ENCODE measurements around the gene PHF10.
"Not testable (repeated sequence)": the region's sequence is repeated elsewhere in the genome, so short reads cannot be mapped to it uniquely, and the experiment has no call there.

Gene PHF10

DNA sequence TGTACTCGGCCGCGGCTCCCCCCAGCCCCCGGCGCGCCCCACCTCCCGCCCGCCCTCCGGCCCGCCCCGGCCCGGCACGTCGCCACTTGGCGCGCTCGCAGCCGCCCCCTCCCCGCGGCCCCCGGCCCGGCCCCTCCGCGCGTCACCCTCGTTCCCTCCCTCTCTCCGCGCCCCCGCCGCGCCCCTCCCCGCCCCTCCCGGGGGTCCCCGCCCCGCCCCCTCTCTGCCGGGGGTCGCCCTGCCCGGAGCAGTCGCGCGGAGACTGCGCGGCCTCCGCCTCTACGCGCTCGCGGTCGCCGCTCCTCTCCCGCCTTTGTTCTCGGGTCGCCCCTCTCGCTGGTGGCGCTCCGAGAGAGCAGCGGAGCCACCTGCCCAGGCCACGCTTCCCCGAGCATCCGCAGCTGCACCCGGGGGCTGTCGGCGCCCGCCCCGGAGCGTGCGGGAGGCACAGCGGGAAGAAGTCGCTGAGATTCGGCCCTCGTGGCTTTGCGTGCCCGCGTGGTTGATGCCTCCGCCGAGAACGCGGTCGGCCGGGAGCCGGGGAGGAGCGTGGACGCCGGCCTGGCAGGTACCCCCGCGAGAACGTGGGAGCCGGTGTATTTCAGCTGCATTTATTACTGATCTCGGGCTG is at the start of gene PHF10:
PHF10 (minus strand) TSS at position 7 of the 631 bp plus-strand sequence. CDS start 569 bp downstream, outside the sequence.
- DNase-seq, result peak; percentile 92

DNA sequence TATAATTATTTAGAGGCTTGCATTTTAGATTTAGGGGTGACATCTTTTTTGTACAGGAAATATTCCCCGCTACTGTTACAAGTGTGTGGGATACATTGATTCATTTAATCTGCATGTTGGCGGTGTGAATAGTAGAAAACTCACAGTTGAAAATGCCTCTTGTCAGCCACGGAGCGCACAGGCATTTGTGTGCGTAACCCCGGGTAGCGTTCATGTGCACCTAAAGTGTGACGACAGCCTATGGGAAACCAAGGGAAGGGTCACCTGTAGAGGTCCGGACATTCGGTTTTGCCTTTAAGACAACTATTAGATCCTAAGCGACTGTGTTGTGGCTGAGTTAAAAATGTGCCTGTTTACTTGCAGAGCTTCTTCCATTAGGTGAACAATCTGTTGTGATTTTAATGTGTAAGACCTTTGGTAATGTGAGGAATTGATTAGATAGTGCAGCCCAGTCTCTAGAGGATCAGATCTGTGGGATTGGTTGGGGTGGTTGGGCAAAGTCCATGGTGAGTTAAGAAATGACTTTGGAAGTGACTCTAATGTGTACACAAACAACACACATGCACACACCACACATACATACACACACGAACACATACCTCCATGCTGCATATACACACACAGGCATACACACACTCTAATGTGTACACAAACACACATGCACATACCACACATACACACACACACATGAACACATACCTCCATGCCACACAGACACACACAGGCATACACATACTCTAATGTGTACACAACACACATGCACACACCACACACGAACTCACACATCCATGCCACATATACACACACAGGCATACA is 42.8 kb upstream of the PHF10 start:
- no peak for DNase-seq

DNA sequence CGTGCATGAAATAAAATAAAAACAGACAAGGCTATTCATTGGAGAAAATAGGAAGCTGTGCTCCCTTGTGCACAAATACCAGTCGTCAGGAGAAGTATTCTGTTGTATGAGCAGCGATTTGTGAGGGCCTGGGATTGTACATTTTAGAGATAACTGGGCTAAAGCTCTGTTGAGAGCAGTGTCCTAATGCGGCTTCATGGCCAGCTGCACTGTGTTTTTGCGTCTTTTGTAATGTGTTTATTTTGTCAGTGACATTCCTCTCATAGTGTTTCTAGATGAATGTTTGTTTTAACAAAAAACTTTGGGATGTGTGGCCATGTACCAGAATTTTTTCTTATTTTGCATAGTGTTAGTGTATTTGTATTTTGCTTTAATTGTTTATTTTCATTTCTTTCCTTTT is 41.9 kb upstream of the PHF10 start:
- no peak for DNase-seq

DNA sequence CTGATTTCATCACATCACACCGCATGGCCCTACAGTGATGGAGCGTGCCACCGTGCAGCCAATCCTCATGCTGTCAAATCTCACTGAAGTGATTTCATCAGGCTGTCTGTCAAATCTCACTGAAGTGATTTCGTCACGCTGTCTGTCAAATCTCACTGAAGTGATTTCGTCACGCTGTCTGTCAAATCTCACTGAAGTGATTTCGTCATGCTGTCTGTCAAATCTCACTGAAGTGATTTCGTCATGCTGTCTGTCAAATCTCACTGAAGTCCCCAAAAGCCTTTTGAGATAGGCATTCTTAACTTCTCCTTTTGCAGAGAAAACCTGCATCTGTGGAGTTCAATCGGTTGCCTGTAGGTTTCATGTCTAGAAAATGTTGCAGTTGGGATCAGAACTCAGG is 41.5 kb upstream of the PHF10 start:
- DNase-seq, result not testable (repeated sequence)

DNA sequence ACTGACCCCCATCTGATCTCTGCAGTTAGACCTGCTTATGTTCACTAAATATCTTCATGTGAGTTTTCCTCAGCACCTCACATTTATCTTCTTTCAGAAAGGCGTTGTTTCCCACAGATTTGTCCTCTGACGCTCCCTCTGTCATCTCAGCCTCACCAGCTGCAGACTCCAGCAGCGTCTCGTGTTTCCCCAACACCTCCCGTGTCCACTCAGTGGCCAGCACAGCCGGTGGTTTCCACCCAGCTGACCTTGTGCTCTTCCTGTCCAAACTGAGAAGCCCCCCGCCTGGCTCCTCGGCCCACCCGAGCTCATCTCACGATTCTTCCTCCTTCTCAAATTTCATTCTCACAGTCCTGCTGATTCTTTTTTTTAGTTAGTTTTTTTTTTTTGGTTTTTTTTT is 39.6 kb upstream of the PHF10 start:
- DNase-seq, result no peak

DNA sequence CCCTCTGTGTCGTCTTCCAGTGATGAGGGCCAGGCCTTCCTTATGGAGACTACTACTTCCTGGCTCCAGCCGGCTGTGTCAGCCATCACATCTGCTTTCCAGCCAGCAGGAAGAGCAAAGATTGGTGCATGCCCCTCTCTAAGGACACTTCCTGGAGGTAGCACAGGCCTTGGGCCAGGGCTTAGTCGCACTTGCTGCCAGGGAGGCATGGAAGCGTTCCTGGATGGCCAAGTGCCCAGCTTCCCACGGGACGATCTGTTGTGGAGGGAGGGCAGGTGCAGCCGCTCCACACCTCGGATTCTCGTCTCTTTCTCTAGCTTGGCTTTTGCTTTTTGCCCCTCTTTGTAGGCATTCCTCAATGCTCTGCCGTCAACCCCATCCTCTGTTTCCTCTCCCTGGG is 39.0 kb upstream of the PHF10 start:
- no peak for DNase-seq

DNA sequence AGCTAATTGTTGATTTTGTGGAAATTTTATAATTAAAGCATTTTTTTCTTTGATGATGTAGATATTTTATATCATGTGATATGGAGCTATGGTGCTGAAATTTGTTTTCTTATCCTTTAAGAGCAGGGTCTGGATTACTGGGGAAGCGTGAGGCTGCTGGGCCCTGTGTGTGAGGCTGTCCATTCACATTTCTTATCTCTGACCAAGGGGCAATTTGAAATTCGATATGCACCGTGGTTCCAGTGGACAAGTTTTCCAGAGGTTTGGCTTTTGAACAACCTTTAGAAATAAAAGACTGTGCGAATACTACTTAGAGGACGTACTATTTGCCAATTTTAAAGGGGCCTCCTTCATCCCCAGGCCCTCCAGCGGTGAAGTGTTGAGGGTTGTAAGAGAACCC is 30.9 kb upstream of the PHF10 start:
- no peak for DNase-seq

DNA sequence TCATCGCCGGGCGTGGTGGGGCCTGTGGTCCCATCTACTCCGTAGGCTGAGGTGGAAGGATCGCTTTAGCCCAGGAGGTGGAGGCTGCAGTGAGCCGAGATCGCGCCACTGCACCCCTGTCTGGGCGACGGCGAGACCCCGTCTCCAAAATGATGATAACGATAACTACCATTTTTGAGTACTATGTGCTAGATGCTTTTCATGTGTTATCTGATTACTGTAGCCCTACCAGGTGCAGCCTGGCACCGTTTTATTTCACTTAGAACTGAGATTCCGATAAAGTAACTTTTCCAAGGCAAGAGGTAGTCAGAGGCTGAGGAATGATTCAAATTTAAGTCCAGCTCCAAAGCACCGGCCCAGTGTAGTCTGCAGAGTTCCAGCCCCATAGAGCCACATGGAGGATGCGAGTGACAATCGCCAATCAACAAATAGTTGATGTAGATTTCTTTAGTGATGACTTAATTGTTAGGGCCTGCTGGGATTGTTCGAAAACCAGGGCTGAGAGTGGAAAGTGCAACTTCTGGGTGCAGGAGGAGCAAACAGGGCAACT is 27.8 kb upstream of the PHF10 start:
- no peak for DNase-seq

DNA sequence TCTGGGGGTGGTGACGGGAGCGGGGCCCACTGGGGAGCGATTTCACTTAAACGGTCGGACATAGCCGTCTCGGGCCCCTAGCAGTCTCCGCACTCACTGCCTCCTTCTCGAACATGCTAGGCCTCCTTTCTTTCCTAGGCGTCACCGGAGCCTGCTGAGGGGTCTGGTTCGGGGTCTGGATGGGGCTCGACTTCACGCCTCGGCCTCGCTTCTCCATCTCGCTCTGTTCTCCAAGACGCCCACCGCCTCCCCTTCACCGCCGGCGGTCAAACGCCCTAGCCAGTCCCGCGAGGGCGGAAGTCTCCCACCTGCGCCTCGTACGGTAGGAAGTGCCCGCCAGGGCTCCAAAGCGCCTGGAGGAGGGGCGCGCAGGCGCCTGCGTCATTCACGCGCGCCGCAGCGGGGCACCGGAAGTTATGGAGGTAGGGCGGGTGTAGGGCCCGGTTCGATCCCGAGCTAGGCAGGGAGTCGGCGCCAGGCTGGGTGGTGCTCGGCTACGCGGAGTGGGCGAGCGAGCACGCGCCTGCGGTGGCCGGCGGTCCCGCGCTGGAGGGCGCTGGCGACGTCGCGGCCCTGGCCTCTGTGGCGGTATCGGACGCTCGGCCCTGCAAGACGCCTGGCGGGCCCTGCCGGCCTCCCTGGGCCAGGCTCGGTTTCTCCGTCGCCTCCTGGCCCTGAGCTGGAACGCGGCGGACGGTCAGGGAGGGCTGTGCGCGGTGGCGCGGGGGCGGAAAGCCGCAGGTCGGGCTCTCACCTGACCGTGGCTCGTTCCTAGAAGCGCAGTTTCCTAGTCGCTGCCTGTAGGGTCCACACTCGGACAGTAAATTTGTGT is 27.2 kb upstream of the PHF10 start, which contains the start of the genes DYNLT2 and ERMARD:
DYNLT2 (minus strand) TSS at position 331 of the 832 bp plus-strand sequence; CDS start at position 217, 114 bp downstream.
ERMARD (plus strand) TSS at position 381 of the 832 bp plus-strand sequence; CDS start at position 417, 36 bp downstream.
- DNase-seq, result peak; percentile 97

DNA sequence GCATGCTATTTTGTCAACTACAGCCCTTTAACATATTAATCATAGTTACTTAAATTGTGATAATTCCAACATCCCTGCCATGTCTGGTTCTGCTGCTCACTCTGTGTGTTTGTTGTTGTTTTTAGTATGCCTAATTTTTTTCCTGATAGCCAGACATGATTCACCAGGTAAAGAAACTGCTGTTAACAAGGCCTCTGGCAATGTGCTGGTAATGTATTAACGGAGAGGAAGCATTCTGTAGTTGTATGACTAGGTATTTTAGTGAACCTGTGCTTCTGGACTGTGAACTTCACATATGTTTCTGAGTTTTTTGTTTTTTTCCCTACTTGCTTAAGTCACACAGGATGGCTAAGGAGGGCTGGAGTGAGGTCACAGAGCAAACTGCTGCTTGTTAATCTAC is 22.3 kb upstream of the PHF10 start:
- DNase-seq, result no peak

DNA sequence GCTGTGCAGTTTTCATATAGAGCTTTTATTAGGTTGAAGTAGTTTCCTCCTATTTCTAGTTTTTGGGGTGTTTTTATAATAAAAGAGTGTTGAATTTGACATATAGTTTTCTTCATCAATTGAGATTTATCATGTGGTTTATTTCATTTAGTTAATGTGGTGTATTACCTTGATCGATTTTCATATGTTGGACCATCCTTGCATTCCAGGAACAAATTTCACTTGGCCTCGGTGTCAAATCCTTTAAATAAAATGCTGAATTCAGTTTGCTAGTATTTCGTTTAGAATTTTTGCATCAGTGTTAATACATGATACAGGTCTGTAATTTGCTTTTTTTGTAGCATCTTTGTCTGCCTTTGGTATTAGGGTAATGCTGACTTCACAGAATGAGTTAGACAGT is 21.1 kb upstream of the PHF10 start:
- no peak for DNase-seq

DNA sequence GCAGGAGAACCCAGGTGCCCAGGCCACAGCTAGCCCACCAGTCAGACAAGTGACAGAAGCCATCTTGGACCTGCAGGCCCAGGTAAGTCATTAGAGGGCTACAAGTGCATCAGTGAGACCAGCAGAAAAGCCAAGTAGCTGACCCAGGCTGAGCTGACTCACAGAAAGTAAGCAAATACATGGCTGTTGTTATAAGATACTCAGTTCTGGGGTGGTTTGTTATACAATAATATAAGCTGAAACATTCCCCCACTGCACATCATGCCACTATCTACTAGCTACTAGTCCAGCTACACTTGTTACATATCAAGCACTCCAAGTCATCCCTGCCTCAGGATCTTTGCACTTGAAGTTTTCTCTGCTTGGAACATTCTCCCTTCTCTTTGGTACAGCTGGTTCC is 17.0 kb upstream of the PHF10 start:
- no peak for DNase-seq

DNA sequence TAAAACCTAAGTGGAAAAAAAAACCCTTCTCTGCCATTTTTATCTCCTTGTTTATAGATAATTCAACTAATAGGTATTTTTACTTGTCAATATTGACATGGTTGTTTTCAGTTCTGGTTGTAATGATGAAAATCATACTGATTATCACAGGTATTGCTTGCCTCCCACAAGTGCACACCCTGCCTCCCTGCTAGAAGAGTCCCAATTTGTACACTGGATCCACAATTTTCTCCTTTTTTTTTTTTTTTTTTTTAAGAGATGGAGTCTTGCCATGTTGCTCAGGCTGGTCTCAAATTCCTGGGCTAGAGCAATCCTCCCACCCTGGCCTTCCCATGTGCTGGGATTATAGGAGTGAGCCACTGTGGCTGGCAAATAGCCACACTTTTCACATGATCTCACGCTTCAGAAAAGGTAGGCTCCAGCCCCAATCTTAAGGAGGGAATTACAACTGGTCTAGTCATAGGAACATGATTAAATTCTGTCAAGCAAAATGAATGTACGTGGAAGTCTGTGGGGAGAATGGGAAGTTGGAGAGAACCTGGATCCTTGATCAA is 14.8 kb upstream of the PHF10 start:
- DNase-seq, result no peak

DNA sequence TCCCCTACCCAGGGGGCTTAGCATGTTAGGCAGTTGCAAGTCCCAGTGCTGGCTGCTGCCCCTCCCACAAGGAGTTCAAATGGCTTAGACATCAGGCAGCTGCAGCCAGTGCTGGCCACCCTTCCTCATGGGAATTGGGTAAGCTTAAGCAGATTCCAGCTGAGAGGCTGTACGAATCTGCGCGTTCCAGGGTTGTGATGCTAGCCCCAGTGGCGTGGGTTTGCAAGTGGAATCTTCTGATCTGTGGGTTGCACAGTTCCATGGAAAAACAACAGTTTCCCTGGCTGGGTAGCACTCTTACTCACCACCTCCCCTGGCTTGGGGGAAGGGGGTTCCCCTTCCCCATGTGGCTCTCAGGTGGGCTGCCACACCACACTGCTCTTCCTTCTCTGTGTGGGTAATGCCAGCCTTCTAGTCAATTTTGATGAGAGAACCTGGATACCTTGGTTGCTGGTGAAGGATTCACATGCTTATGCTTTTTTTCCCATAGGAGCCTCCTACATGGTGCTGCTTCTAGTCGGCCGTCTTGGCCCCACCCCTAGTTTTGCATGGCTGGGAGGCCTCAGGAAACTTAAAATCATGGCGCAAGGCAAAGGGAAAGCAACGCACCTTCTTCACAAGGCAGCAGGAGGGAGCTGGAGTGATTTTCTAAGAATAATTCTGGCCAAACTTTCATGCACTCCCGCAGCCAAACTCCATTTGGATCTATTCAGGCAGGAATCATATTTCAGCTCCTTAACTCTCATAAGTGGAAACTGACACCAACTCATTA is 14.1 kb upstream of the PHF10 start:
- no peak for DNase-seq

DNA sequence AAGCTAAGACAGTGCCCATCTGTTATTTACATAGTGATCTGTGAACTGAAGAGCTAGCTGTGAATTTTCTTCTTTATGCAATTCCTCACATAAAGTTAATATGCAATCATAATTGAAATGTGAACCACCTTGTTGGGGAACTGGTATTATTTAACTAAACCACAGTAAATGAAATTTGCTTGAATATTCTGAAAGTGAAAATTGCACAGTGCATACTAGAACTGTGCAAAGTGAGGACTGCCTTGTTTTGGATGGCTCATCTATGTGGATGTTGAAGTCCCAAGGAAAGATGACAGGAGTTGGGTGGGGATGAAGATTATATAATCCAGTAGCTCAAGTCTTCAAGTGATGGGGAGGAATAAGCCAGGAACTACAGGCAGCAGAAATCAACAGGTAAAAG is 5.7 kb upstream of the PHF10 start:
- DNase-seq, result no peak

DNA sequence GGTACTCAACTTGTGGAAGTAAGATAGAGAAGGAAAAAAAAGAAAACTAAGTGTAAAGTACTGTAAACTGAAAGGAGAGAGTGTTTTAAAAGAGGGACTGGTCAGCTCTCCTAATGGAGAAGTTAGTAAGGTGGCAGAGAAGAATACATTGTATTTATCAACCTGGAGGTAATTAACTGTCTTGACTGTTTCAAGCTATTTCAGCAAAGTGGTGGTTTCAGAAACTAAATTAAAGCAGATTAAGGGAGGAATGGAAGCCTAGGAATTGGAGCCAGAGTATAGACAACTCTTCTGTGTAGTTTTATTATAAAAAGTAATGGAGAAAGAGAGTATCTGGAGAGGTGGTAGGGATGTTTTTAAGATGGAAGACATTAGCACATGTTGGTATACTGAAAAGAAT is 2.7 kb upstream of the PHF10 start:
- DNase-seq, result no peak

DNA sequence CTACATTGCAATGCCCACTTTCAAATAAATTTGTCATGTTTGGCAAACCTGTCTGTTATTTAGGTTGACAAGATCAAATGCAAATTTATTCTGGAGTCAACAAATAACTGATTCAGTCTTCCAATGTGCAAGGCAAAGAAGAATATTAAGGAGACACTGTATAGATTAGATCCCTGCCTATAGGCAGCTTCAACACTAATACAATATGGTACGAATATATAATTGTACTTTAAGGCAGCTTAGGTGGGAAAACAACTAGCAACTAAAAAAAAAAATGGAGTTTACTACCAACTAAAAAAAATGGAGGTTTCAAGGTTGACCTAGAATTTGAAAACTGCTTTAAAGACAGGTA is 1.7 kb upstream of the PHF10 start:
- DNase-seq, result no peak

DNA sequence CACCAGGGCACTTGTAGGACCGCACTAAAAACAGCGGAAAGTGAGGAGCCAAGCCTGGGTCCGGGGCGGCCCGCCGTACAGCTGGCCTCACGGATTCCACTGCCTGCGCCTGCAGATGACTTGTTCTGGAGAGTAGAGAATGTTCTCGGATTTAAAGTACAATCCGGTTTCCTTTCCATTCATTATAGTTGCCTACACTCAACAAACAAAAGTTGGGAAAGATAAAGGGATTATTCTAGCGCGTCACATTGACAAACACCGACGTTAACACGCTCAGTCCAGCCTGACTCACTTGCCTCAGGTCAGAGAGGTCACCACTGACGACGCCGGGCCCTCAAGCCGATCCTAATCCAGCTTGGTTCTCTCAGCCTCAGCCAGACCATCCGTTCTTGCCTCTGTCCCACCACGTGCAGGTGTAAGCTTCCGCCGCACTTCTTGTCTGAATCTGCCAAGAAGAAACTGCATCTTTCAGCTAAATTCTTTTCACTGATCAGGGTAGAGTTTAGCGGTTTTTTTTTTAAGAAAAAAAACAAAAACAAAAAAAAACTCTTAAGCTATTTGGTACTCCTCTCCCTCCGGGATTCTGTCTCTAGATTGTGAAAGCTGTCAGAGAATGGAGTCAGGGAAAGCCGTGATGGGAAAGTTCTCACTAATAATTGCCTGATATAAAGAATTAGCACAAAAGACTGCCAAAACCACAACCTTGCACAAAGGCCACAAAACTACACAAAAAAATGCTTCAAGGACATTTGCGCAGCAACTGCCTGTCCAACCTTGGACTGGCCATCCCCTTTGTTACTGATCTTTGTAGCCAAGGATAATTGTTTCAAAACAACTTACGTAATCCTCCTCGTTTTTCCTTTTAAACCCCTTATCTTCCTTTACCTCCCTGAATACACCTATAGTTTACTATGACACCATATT is 1.1 kb upstream of the PHF10 start:
- DNase-seq, result peak; percentile 53

DNA sequence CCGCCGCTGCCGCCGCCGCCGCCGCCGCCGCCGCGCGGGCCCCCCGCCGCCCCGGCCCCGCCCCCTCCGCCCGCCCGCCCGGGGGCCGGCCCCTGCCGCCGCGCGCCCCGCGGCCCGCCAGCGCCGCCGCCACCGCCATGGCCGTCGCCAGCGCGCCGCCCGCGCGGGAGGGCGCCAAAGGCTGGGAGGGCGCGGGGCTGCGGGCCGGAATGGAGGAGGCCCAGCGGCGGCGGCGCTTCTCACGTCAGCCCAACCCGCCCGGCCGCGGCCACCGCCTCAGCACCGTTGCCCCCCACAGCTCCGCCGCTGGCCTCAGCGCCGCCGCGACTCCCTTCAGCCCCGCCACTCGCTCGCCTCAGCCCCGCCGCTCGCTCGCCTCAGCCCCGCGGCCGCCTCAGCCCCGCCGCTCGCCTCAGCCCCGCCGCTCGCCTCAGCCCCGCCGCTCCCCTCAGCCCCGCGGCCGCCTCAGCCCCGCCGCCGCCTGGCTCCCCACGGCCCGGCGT is 258 bp downstream of the PHF10 start:
- DNase-seq, result no peak

DNA sequence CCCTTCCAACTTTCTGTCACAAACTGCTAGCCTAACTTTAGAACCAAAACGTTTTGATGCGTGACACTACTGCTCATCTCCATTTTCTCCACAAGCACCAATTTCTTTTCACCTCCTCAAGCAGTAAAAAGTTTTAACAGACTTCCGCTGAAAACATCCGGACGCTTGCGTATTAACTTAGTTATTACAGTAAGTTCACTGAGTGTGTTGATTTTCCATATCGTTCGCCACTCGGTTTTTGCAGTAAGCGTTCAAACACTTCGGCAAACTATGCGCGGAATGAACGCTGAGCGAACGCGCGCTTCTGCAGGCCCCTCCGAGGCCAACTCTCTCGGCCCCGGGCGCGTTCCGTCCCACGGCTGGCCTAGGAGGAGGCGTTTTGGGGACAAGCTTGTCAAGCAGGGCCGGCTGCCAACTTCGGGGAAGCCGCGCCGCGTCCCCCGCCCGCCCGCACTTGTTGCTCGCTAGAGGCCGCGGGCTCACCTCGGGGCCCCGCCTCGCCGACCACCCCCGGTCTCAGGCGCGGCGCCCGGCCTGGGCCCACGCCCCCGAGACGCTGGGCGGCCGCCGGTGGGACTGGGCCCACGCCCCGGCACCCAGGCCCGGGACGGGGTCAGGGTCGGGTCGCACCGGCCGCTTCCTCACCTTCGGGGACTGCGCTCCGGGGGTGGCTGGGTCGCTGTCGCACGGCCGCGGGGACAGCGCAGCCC is 945 bp downstream of the PHF10 start:
- peak; percentile 86 for DNase-seq
